K562 (cell line): Measurements from ENCODE around the gene SMC4. TPM values are rescaled to one million over a fixed set of nuclear protein-coding genes. Genes with fewer than 3 reads are reported as not detected.

ENCODE experiments used
- COPS2 ChIP-seq: fragments of 450-650 bp; conservative IDR thresholded peaks from 2 replicates; pipeline ENCODE4 v1.6.1; 2016; ENCODE audit warnings: mild to moderate bottlenecking, moderate library complexity
- DIDO1 ChIP-seq: fragments of 450-650 bp; IDR thresholded peaks from 2 replicates; pipeline ENCODE4 v1.6.1; 2016; ENCODE audit warnings: low read depth, missing biosample characterization, missing genetic modification characterization
- DPF2 ChIP-seq: fragments of 450-650 bp; IDR thresholded peaks from 2 replicates; pipeline ENCODE4 v1.6.1; 2016
- EHMT2 ChIP-seq: fragments of 450-650 bp; IDR thresholded peaks from 2 replicates; pipeline ENCODE4 v1.6.1; 2018; ENCODE audit warnings: antibody characterized with exemption
- FOXJ2 ChIP-seq: fragments of 200-800 bp; sonication (Bioruptor generic); IDR thresholded peaks from 2 replicates; pipeline ENCODE4 v1.6.1; 2016; ENCODE audit warnings: missing genetic modification characterization, missing compliant biosample characterization
- GTF2F1 ChIP-seq: IDR thresholded peaks from 2 replicates; pipeline ENCODE4 v1.6.1; 2011; ENCODE audit warnings: low read depth, low read length, improper control_type of control experiment
- KAT8 ChIP-seq: fragments of 450-650 bp; IDR thresholded peaks from 2 replicates; pipeline ENCODE4 v1.6.1; 2016; ENCODE audit warnings: low read depth, mild to moderate bottlenecking
- MAX ChIP-seq: sonication (generic); formaldehyde crosslinking; IDR thresholded peaks from 2 replicates; pipeline ENCODE4 v1.9.0; 2022; ENCODE audit warnings: mild to moderate bottlenecking, missing genetic modification reagents
- NCOA6 ChIP-seq: fragments of 450-650 bp; IDR thresholded peaks from 2 replicates; pipeline ENCODE4 v1.6.1; 2017; ENCODE audit warnings: mild to moderate bottlenecking
- NCOR1 ChIP-seq: fragments of 450-650 bp; IDR thresholded peaks from 2 replicates; pipeline ENCODE4 v1.6.1; 2016; ENCODE audit warnings: mild to moderate bottlenecking, moderate library complexity
- POLR2AphosphoS2 ChIP-seq: IDR thresholded peaks from 2 replicates; pipeline ENCODE4 v1.6.1; 2012; ENCODE audit warnings: low read length, improper control_type of control experiment
- SMAD4 ChIP-seq: fragments of 250-450 bp; sonication (Bioruptor Pico); conservative IDR thresholded peaks from 2 replicates; pipeline ENCODE4 v1.8.0; 2021; ENCODE audit warnings: inconsistent platforms, mild to moderate bottlenecking, moderate library complexity
- SMC3 ChIP-seq: conservative IDR thresholded peaks from 2 replicates; pipeline ENCODE4 v1.6.1; 2011; ENCODE audit warnings: low read depth, low read length, improper control_type of control experiment; ENCODE audit not compliant: insufficient read depth
- TEAD4 ChIP-seq, 2 experiments: sonication (generic) in 1 of 2; formaldehyde crosslinking in 1 of 2; IDR thresholded peaks; 2 replicates each; pipeline versions ENCODE4 v1.6.1 to v1.8.0; 2012 to 2022; ENCODE audit warnings: borderline replicate concordance in 1 of 2, inconsistent platforms in 1 of 2, low read length in 1 of 2, mild to moderate bottlenecking in 1 of 2, missing genetic modification reagents in 1 of 2
- THRB ChIP-seq: fragments of 450-650 bp; formaldehyde crosslinking; conservative IDR thresholded peaks from 2 replicates; pipeline ENCODE4 v1.4.0; 2022; ENCODE audit warnings: mild to moderate bottlenecking, missing genetic modification characterization
- ZNF133 ChIP-seq: fragments of 250-450 bp; sonication (Bioruptor Pico); IDR thresholded peaks from 2 replicates; pipeline ENCODE4 v1.4.0; 2020; ENCODE audit warnings: mild to moderate bottlenecking
- polyA plus RNA-seq, 8 experiments: library from polyadenylated mRNA; depleted of rRNA in 4 of 8; stranded (reverse) in 5 of 8; unstranded in 3 of 8; fragments of >200 nt; fragmentation: Nextera tagmentation in 2 of 8; fragmentation: Illumina TruSeq in 1 of 8; extraction: Ambion mirVana in 2 of 8; extraction: Trizol in 1 of 8; gene quantifications; 2 replicates each; pipeline versions ENCODE4 v1.2.1 to v1.2.3, GENCODE V29; 2011 to 2014; ENCODE audit warnings: inconsistent platforms in 1 of 8, missing spikeins in 1 of 8
- total RNA-seq, 7 experiments: library from RNA; depleted of rRNA in 6 of 7; stranded (reverse); fragments of >200 nt in 6 of 7; fragmentation: Illumina TruSeq in 2 of 7; extraction: Trizol in 2 of 7; gene quantifications; 2 replicates each; pipeline versions ENCODE4 v1.2.1 to v1.2.3, GENCODE V29; 2011 to 2021; ENCODE audit warnings: low replicate concordance in 1 of 7
- TF ChIP-seq, protein P1 (sequence below): fragments of 250-450 bp; sonication (Bioruptor Pico); IDR thresholded peaks from 2 replicates; pipeline ENCODE4 v1.5.0; 2021; ENCODE audit warnings: mild to moderate bottlenecking, borderline replicate concordance
- TF ChIP-seq, protein P2 (sequence below): fragments of 450-650 bp; IDR thresholded peaks from 2 replicates; pipeline ENCODE4 v1.6.1; 2016; ENCODE audit warnings: missing biosample characterization, missing genetic modification characterization
- TF ChIP-seq, protein P3 (sequence below): sonication (generic); formaldehyde crosslinking; IDR thresholded peaks from 2 replicates; pipeline ENCODE4 v1.8.1; 2023; ENCODE audit warnings: mild to moderate bottlenecking, missing genetic modification reagents

Gene SMC4
- total and polyA plus RNA-seq, 9 of the 15 experiments (the other 6 are each of a cell fraction or from before 2014, with no cell fraction given): 87.9 to 347 (median 176) TPM

- TF ChIP-seq, protein P1, sequence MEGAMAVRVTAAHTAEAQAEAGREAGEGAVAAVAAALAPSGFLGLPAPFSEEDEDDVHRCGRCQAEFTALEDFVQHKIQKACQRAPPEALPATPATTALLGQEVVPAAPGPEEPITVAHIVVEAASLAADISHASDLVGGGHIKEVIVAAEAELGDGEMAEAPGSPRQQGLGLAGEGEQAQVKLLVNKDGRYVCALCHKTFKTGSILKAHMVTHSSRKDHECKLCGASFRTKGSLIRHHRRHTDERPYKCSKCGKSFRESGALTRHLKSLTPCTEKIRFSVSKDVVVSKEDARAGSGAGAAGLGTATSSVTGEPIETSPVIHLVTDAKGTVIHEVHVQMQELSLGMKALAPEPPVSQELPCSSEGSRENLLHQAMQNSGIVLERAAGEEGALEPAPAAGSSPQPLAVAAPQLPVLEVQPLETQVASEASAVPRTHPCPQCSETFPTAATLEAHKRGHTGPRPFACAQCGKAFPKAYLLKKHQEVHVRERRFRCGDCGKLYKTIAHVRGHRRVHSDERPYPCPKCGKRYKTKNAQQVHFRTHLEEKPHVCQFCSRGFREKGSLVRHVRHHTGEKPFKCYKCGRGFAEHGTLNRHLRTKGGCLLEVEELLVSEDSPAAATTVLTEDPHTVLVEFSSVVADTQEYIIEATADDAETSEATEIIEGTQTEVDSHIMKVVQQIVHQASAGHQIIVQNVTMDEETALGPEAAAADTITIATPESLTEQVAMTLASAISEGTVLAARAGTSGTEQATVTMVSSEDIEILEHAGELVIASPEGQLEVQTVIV (CRISPR knock-in tag): no peak
- TF ChIP-seq DIDO1 (tag): no peak
- no peak for TF ChIP-seq THRB (CRISPR knock-in tag)
- no peak for TF ChIP-seq NCOA6
- no peak for TF ChIP-seq MAX (CRISPR knock-in tag)
- no peak for TF ChIP-seq ZNF133 (CRISPR knock-in tag)
- TF ChIP-seq GTF2F1: peak; percentile 48; the same call in 1 of the 2 replicates
- TF ChIP-seq SMC3: no peak
- TF ChIP-seq SMAD4: peak; percentile 45; the same call in 1 of the 2 replicates
- no peak for TF ChIP-seq NCOR1
- TF ChIP-seq POLR2AphosphoS2: 0 out of 2 replicates have a peak, but pooled peaks have one; percentile 54
- TF ChIP-seq FOXJ2 (tag): no peak
- no peak for TF ChIP-seq DPF2
- no peak for TF ChIP-seq COPS2
- TF ChIP-seq KAT8: no peak
- TF ChIP-seq, protein P2, sequence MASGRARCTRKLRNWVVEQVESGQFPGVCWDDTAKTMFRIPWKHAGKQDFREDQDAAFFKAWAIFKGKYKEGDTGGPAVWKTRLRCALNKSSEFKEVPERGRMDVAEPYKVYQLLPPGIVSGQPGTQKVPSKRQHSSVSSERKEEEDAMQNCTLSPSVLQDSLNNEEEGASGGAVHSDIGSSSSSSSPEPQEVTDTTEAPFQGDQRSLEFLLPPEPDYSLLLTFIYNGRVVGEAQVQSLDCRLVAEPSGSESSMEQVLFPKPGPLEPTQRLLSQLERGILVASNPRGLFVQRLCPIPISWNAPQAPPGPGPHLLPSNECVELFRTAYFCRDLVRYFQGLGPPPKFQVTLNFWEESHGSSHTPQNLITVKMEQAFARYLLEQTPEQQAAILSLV (tag): no peak
- TF ChIP-seq, protein P3, sequence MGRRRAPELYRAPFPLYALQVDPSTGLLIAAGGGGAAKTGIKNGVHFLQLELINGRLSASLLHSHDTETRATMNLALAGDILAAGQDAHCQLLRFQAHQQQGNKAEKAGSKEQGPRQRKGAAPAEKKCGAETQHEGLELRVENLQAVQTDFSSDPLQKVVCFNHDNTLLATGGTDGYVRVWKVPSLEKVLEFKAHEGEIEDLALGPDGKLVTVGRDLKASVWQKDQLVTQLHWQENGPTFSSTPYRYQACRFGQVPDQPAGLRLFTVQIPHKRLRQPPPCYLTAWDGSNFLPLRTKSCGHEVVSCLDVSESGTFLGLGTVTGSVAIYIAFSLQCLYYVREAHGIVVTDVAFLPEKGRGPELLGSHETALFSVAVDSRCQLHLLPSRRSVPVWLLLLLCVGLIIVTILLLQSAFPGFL (CRISPR knock-in tag): no peak
- peak; percentile 66; the same call in 1 of the 2 replicates for TF ChIP-seq TEAD4 (IDR thresholded peaks at IDR 0.05; ENCODE audit: low read length)
- TF ChIP-seq TEAD4 (CRISPR knock-in tag; IDR thresholded peaks at IDR 0.05; ENCODE audit: borderline replicate concordance): no peak
- peak; percentile 26; the same call in 1 of the 2 replicates for TF ChIP-seq EHMT2
Observed at GRCh38 chr3:160399125-160400029, at the start of gene SMC4, which contains the start of gene IFT80 (continued).
